IPS DF 4.7 (cell line): ENCODE results near the gene DLGAP5.

ENCODE experiments used
- DNase-seq: peaks from one replicate; pipeline ENCODE4 v3.0.0-alpha.2; 2013; ENCODE audit warnings: low spot score; ENCODE audit errors: extremely low read depth

Gene DLGAP5

GRCh38 chr14:55114720-55115119 is 76.7 kb downstream of the DLGAP5 start:
- no peak for DNase-seq

DNA sequence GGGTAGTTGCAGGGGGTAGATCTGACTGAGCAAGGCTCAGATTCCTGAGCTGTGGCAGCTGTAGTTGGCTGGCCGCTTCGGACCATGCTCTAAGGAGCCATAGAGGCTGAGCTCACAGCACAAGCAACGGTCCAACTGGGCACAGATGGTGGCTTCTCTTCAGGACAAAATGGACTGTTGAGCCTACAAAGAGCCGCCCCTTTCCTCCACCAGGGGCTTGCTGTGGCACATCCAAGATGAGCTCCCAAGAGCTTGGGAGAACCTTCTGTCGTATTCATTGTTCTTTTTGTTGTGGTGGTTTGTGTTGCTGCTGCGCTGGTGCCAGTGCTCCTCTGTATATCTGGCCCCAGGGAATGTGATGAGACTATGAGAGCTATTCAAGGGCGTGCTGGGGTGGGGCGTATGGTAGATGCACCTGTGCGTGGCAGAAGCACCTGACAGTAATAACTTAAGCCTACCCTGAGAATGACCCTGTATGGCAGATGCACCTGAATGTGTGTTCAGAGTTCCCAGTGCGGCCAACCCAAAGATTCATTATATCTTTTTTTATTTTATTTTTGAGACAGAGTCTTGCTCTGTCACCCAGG is 80.2 kb downstream of the DLGAP5 start:
- DNase-seq = no peak

GRCh38 chr14:55109836-55110235 is 81.5 kb downstream of the DLGAP5 start:
- DNase-seq = no peak

DNA sequence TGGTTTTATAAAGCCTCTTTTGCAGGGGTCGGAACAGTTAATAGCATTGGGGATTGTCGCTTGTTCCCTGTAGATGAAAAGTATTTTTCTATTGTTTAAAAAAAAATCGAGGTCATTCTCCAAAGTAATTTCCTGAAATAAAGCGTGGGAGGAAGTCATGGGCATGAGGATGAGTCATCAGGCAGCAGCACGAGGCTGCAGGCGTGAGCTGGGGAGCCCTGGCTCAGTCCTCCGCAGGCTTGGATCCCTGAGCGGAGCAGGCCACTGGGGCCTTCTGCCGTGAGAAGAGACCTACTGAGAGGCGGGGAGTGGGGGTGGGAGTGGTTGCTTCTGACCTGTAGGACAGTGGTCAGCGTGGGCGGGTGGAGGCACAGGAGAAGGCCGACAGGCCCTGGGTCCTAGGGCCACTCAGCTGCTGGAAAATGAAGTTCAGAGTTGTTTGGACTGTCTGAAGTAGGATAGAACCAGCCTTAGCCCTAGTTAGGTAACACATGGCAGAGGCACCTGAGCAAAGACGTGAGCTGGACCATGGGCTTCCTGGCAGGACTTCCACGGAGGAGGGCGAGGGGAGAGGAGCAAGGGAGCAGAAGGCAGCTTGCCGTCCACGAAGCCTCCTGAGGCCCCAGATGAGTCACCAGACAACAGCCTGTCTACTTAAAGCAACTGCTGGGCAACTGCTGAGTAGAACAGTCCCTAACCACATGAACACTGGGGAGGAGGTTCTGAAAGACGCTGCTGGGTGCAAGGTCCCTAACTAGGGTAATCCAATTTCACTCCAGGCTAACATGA is 83.4 kb downstream of the DLGAP5 start:
- DNase-seq = no peak

GRCh38 chr14:55105991-55106390 is 85.4 kb downstream of the DLGAP5 start:
- no peak for DNase-seq

- no peak for DNase-seq
These were observed 87.1 kb downstream of the DLGAP5 start for GRCh38 chr14:55103971-55104954.

DNA sequence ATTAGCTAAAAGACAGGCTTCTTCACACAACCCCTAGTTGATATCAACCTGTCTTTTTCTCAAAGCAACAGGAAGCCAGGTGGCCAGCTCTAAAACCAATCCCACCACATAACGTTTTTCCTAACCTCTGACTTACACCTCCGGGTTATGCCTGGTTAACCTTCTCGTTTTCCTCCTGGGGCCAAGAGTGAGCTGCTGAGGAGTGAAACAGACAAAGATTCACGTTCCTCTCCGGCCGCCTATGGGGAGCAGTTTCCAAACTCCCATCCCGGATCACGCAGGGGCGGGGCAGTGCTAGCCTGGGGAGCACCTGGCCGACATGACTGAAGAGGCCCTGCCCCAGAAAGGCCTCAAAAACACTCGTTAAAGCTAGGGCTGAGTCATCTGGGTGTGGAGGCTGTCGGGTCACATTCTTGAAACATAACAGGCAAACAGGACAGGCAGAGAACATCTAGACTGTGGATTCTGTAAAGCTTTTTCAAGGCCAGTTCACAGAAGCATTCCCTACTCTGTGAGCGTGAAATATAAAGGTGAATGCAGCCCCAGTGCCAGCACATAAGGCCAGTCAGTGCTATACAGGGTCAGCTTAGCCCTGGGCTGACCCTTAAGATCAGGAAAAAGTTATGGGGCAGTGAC is 88.3 kb downstream of the DLGAP5 start:
- no peak for DNase-seq

GRCh38 chr14:55102141-55102621 is 89.2 kb downstream of the DLGAP5 start:
- DNase-seq = no peak

DNA sequence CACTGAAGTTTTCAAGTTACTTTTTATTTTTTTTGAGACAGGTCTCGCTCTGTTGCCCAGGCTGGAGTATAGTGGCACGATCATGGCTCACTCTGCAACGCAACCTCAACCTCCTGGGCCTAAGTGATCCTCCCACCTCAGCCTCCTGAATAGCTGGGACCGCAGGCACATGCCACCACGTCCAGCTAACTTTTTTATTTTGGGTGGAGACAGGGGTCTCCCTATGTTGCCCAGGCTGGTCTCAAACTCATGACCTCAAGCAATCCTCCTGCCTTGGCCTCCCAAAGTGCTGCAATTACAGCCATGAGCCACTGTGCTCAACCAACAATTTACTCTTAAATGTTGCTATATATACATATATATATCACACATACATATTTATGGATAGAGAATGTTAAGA is 89.7 kb downstream of the DLGAP5 start:
- DNase-seq = no peak

GRCh38 chr14:55099756-55100155 is 91.6 kb downstream of the DLGAP5 start:
- no peak for DNase-seq

GRCh38 chr14:55098561-55098898 is 92.9 kb downstream of the DLGAP5 start:
- no peak for DNase-seq
